Right lung (tissue), 5 donors: ENCODE measurements around the gene SNX9. TPM values are rescaled to one million over a fixed set of nuclear protein-coding genes. Genes with fewer than 3 reads are reported as not detected.

Source experiments
- DNase-seq, 2 donors: peaks; one replicate each; pipeline ENCODE4 v3.0.0-alpha.2; 2013
- polyA plus RNA-seq, 5 donors: library from polyadenylated mRNA; unstranded; fragments of 120-200 nt; gene quantifications; one replicate each; pipeline versions ENCODE4 v1.2.1 to v1.2.3, GENCODE V29; 2013; ENCODE audit warnings: inconsistent platforms in 1 of 5, low replicate concordance in 1 of 5; ENCODE audit not compliant: insufficient read length in 5 of 5, insufficient read depth in 1 of 5

SNX9 gene
- polyA plus RNA-seq, 5 donors: 36.2 to 46.5 (median 37.8) TPM

DNA sequence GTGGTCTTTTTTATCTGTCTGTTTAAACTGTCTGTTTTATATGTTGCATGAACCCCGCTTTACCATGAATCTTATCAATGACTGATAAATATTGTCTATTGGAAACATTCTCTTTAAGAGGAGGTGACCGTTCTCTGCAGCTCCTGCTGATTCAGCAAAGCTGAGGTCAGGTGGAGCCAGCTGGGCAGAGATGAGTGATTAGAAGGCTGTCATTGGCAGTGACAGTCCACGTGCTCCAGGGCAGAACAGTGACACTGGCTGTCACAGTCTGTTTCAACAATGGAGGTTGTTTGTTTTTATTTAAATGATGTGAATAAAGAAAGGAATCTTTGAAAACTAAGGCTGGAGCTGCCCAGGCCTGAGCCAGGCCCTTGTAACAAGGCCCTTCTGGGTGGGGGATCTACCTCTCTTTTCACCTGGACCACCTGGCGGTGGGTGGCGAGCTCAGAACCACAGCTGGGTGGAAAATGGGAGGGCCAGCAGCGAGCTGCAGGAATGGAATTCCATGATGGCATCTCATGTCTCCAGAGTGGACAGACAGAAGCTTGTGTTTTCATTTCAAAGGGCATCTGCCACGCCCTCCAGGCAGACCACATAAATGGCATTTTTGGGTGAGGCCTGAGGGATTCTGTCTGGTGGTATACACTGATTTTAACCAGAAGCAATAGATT, 171.2 kb downstream of the SNX9 start:
- no peak for DNase-seq

Other genes starting within 250 kb of the SNX9 start
- gene SYNJ2, start 158.6 kb downstream of the SNX9 start, polyA plus RNA-seq: 1 to 10 TPM; 5.4 to 8.1 (median 6.2) TPM